Right lobe of liver (tissue), 6 donors: ENCODE data around the gene NFIA. TPM values are rescaled to one million over a fixed set of nuclear protein-coding genes. Genes with fewer than 3 reads are reported as not detected.
"Not testable (repeated sequence)": the region's sequence is repeated elsewhere in the genome, so short reads cannot be mapped to it uniquely, and the experiment has no call there.

Experiments used
- ATAC-seq, 4 donors: fragments of 200-7000 bp; cut with Tn5 transposase; one replicate each; pipeline ENCODE4 v1.9.1; 2020; ENCODE audit warnings: mild to moderate bottlenecking in 4 of 4, moderate library complexity in 4 of 4
- DNase-seq, 3 donors: peaks; one replicate each; pipeline ENCODE4 v3.0.0-alpha.2; 2020
- H3K27ac ChIP-seq, 3 donors: fragments of 200-600 bp; one replicate each; pipeline ENCODE4 v1.8.0; 2022
- H3K27me3 ChIP-seq, 2 donors: fragments of 200-600 bp; one replicate each; pipeline ENCODE4 v1.8.0; 2022
- H3K36me3 ChIP-seq, 4 donors: fragments of 200-600 bp; sonication (generic) in 1 of 4; one replicate each; pipeline versions ENCODE4 v1.5.1 to v1.8.0; 2017 to 2022; ENCODE audit warnings: control low read depth in 1 of 4
- H3K4me1 ChIP-seq, 4 donors: fragments of 200-600 bp; sonication (generic) in 1 of 4; one replicate each; pipeline versions ENCODE4 v1.5.1 to v1.8.0; 2017 to 2022; ENCODE audit warnings: control low read depth in 1 of 4
- H3K4me3 ChIP-seq, 3 donors: fragments of 200-600 bp; one replicate each; pipeline ENCODE4 v1.8.0; 2022
- H3K9me3 ChIP-seq, 4 donors: fragments of 200-600 bp; sonication (generic) in 1 of 4; one replicate each; pipeline versions ENCODE4 v1.5.1 to v1.8.0; 2017 to 2022; ENCODE audit warnings: control low read depth in 1 of 4
- CTCF ChIP-seq, 4 donors: fragments of 200-600 bp in 3 of 4; fragments of 450-650 bp in 1 of 4; IDR thresholded peaks; one replicate each; pipeline versions ENCODE4 v1.5.1 to v1.8.0; 2016 to 2022; ENCODE audit warnings: antibody characterized with exemption in 4 of 4, mild to moderate bottlenecking in 2 of 4
- POLR2A ChIP-seq: fragments of 450-650 bp; IDR thresholded peaks from one replicate; pipeline ENCODE4 v1.6.1; 2017; ENCODE audit warnings: antibody characterized with exemption, mild to moderate bottlenecking
- WGBS: methylation state at CpG from one replicate; pipeline ENCODE4 v1.1.6; 2018; ENCODE audit warnings: low coverage, low lambda C conversion rate; ENCODE audit not compliant: insufficient coverage; ENCODE audit errors: missing lambda C conversion rate; 5-methylcytosine and 5-hydroxymethylcytosine counted together
- intact Hi-C, 2 donors: fragments of 100-400 bp; cut with DNase I; formaldehyde crosslinking; loops; one replicate each; pipeline versions ENCODE4 v1.11.2 to v1.14.1; 2022
- total RNA-seq, 6 experiments: library from RNA; depleted of rRNA in 2 of 6; stranded (reverse); fragments of >200 nt in 2 of 6; fragmentation: NEBNext Ultra II Directional in 3 of 6; extraction: Animal tissue kit (Norgen Biotek cat#: 25700) in 3 of 6; gene quantifications; one replicate each; pipeline versions ENCODE4 v1.1.0 to v1.2.4, GENCODE V29; 2016 to 2023
- donor health status: DM: no; HTN: yes; CAD: no.
- donor health status: DM: no; HTN: no; CAD: no.
- donor health status: DM: no; HTN: no; CAD: no.
- donor health status: DM: no; HTN: yes; CAD: no.
- donor health status: DM: no; HTN: yes; CAD: no.

The NFIA gene
- total RNA-seq, 6 experiments from 2014 or later: 36.7 to 97.2 (median 57.9) TPM

DNA sequence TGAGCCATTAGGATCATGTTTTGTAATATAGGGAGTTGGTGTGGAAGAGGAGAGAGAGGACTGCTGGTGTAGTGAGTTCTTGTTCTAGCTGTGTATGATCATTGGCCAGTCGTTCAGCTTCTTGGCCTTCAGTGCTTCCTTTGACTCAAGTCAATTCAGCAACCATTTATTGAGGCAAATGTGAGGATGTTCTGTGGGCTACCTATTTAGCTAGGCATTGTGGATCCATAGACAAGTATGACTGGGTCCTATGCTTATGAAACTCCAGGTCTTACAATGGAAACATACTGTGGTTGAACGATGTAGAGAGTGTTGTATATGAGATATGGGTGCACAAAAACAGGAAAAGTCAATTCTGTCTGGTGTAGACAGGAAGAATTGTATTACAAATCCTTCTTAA, 41.7 kb downstream of the NFIA start:
- no peak overlapping the region for H3K4me3 ChIP-seq
- no peak for TF ChIP-seq POLR2A
- TF ChIP-seq CTCF (IDR thresholded peaks at IDR 0.05): no peak
- DNase-seq (no peak), ATAC-seq (no peak)
- WGBS: 46% methylated on average over 2 of the region's 2 CpGs
- intact Hi-C loops: no loop called here
- H3K36me3 ChIP-seq: no peaks in the 10 kb centered on the region
- peak overlapping the region in 1 of 3 donors; percentile 85 for H3K27ac ChIP-seq
- peaks cover 0 to 61% (median 25%) of the 10 kb centered on the region in 4 donors for H3K4me1 ChIP-seq
- H3K27me3 ChIP-seq: no peaks in the 10 kb centered on the region
- H3K9me3 ChIP-seq: no peaks in the 10 kb centered on the region

DNA sequence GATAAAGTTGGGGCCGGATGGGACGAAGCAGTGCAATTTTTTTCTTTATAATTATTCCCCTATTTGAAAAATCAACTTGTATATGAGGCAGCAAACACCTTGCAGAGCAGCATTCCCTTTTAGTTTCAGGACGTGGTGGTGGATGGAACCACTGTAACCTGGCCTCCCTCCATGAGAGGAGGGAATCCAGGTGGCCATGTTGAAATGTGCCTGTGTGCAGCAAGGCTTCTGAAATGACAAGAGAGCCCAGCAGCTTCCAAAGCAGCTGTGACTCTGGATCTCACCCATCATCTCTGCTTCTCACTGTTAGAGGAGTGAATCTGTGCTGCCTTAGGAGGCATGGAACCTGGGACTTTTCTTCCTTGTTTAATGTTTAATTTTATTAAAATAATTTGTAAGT, 42.3 kb downstream of the NFIA start:
- peak in 2 of 4 donors; percentile 9 to 15 for ATAC-seq
- H3K4me3 ChIP-seq: peak overlapping the region in 1 of 3 donors; percentile 2
- H3K27me3 ChIP-seq: no peaks in the 10 kb centered on the region
- WGBS: 57% methylated on average over 3 of the region's 3 CpGs
- H3K9me3 ChIP-seq: no peaks in the 10 kb centered on the region
- intact Hi-C loops: no loop called here
- no peak for TF ChIP-seq POLR2A
- no peak for TF ChIP-seq CTCF (IDR thresholded peaks at IDR 0.05)
- no peak for DNase-seq
- H3K4me1 ChIP-seq: peaks cover 0 to 56% (median 21%) of the 10 kb centered on the region in 4 donors
- H3K36me3 ChIP-seq: no peaks in the 10 kb centered on the region
- peak overlapping the region in 2 of 3 donors; percentile 32 to 85 for H3K27ac ChIP-seq

GRCh38 chr1:61125263-61125662, 42.9 kb downstream of the NFIA start:
- H3K27ac ChIP-seq: peak overlapping the region in 2 of 3 donors; percentile 32 to 85
- no peaks in the 10 kb centered on the region for H3K36me3 ChIP-seq
- H3K27me3 ChIP-seq: no peaks in the 10 kb centered on the region
- intact Hi-C loops: no loop called here
- ATAC-seq (peak; percentile 41 to 55 (median 43)), DNase-seq (no peak)
- 12% methylated on average over 7 of the region's 7 CpGs for WGBS
- TF ChIP-seq POLR2A (no peak), CTCF (IDR thresholded peaks at IDR 0.05) (no peak)
- H3K9me3 ChIP-seq: no peaks in the 10 kb centered on the region
- H3K4me1 ChIP-seq: peaks cover 0 to 52% (median 18%) of the 10 kb centered on the region in 4 donors
- H3K4me3 ChIP-seq: peak overlapping the region in 1 of 3 donors; percentile 2

GRCh38 chr1:61125895-61126294, 43.5 kb downstream of the NFIA start:
- H3K4me1 ChIP-seq: peaks cover 0 to 48% (median 18%) of the 10 kb centered on the region in 4 donors
- H3K27me3 ChIP-seq: no peaks in the 10 kb centered on the region
- TF ChIP-seq POLR2A (no peak), CTCF (IDR thresholded peaks at IDR 0.05) (no peak)
- H3K36me3 ChIP-seq: no peaks in the 10 kb centered on the region
- intact Hi-C loops: no loop called here
- no peak for DNase-seq
- no peaks in the 10 kb centered on the region for H3K9me3 ChIP-seq
- 58% methylated on average over 3 of the region's 3 CpGs for WGBS
- H3K4me3 ChIP-seq: no peak overlapping the region
- peak overlapping the region in 2 of 3 donors; percentile 32 to 85 for H3K27ac ChIP-seq
- no peak for ATAC-seq

GRCh38 chr1:61126843-61127242, 44.5 kb downstream of the NFIA start:
- DNase-seq, ATAC-seq, H3K4me3 ChIP-seq, intact Hi-C loops, H3K36me3 ChIP-seq, H3K27ac ChIP-seq, H3K27me3 ChIP-seq, H3K9me3 ChIP-seq: not testable (repeated sequence)
- H3K4me1 ChIP-seq: peaks cover 0 to 51% (median 14%) of the 10 kb centered on the region in 4 donors
- 95% methylated on average over 4 of the region's 12 CpGs for WGBS
